WTC11 (cell line): ENCODE data around the gene CNBP. TPM values are rescaled to one million over a fixed set of nuclear protein-coding genes. Genes with fewer than 3 reads are reported as not detected.
A peak's percentile ranks its signal among the peaks of the same experiment; 100 is the strongest.

Experiments used
- ATAC-seq: fragments of 200-7000 bp; cut with Tn5 transposase; 2 replicates; pipeline ENCODE4 v1.10.0; 2021; ENCODE audit warnings: mild to moderate bottlenecking, moderate library complexity
- CTCF ChIA-PET: fragments of 300-600 bp; sonication (Branson Sonifier 250); formaldehyde crosslinking; loops from one replicate; lab custom pipeline; 2021; ENCODE audit warnings: antibody characterized with exemption; lab: Charles Lee
- POLR2A ChIA-PET: fragments of 350-600 bp; sonication (Branson Sonifier 250); formaldehyde crosslinking; loops from one replicate; lab custom pipeline; 2021; ENCODE audit warnings: antibody characterized with exemption; lab: Charles Lee
- DNase-seq: peaks from one replicate; pipeline ENCODE4 v3.0.0; 2021; ENCODE audit warnings: low spot score
- H3K27ac Mint-ChIP-seq: 2 replicates; pipeline ENCODE4 v1.8.0; 2021; ENCODE audit warnings: mixed read lengths
- H3K27me3 Mint-ChIP-seq: 2 replicates; pipeline ENCODE4 v1.8.0; 2021; ENCODE audit warnings: low read depth, mild to moderate bottlenecking, moderate library complexity, mixed read lengths
- H3K36me3 Mint-ChIP-seq: 2 replicates; pipeline ENCODE4 v1.8.0; 2021; ENCODE audit warnings: mixed read lengths
- H3K4me1 Mint-ChIP-seq: 2 replicates; pipeline ENCODE4 v1.8.0; 2022; ENCODE audit warnings: mixed read lengths
- H3K4me3 Mint-ChIP-seq: 2 replicates; pipeline ENCODE4 v1.8.0; 2021; ENCODE audit warnings: mild to moderate bottlenecking, moderate library complexity, mixed read lengths
- H3K9me3 Mint-ChIP-seq: 2 replicates; pipeline ENCODE4 v1.8.0; 2021; ENCODE audit warnings: mixed read lengths
- CBFB ChIP-seq: sonication (generic); formaldehyde crosslinking; IDR thresholded peaks from 2 replicates; pipeline ENCODE4 v1.8.1; 2022; ENCODE audit warnings: mild to moderate bottlenecking, low read depth, missing genetic modification reagents
- CREB1 ChIP-seq: sonication (generic); formaldehyde crosslinking; IDR thresholded peaks from 2 replicates; pipeline ENCODE4 v1.8.0; 2023; ENCODE audit warnings: mild to moderate bottlenecking, missing genetic modification reagents
- CREM ChIP-seq: sonication (generic); formaldehyde crosslinking; IDR thresholded peaks from 2 replicates; pipeline ENCODE4 v1.8.1; 2022; ENCODE audit warnings: mild to moderate bottlenecking, missing genetic modification reagents, moderate library complexity
- E2F1 ChIP-seq: sonication (generic); formaldehyde crosslinking; IDR thresholded peaks from 2 replicates; pipeline ENCODE4 v1.8.0; 2022; ENCODE audit warnings: mild to moderate bottlenecking, missing genetic modification reagents
- ELF4 ChIP-seq: sonication (generic); formaldehyde crosslinking; IDR thresholded peaks from 2 replicates; pipeline ENCODE4 v1.8.1; 2022; ENCODE audit warnings: low read depth, mild to moderate bottlenecking, moderate library complexity, missing genetic modification reagents
- EMX1 ChIP-seq: fragments of 250-450 bp; sonication (Bioruptor Pico); IDR thresholded peaks from 2 replicates; pipeline ENCODE4 v1.8.0; 2021; ENCODE audit warnings: mild to moderate bottlenecking
- GRHL2 ChIP-seq: fragments of 250-450 bp; sonication (Bioruptor Pico); IDR thresholded peaks from 2 replicates; pipeline ENCODE4 v1.8.0; 2022; ENCODE audit warnings: mild to moderate bottlenecking, moderate library complexity; ENCODE audit not compliant: insufficient replicate concordance, severe bottlenecking
- GTF2I ChIP-seq: fragments of 250-450 bp; sonication (Bioruptor Pico); conservative IDR thresholded peaks from 2 replicates; pipeline ENCODE4 v1.4.0; 2021; ENCODE audit warnings: mild to moderate bottlenecking
- HMGXB4 ChIP-seq: sonication (generic); formaldehyde crosslinking; IDR thresholded peaks from 2 replicates; pipeline ENCODE4 v1.8.1; 2023; ENCODE audit warnings: mild to moderate bottlenecking, moderate library complexity, missing genetic modification reagents
- NR1H2 ChIP-seq: sonication (generic); formaldehyde crosslinking; IDR thresholded peaks from 2 replicates; pipeline ENCODE4 v1.9.0; 2021; ENCODE audit warnings: mild to moderate bottlenecking, moderate library complexity, missing genetic modification reagents
- NR3C1 ChIP-seq: sonication (generic); formaldehyde crosslinking; conservative IDR thresholded peaks from 2 replicates; pipeline ENCODE4 v1.8.1; 2023; ENCODE audit warnings: low read depth, mild to moderate bottlenecking, missing genetic modification reagents
- RORB ChIP-seq: fragments of 250-450 bp; sonication (Bioruptor Pico); IDR thresholded peaks from 2 replicates; pipeline ENCODE4 v1.9.0; 2021; ENCODE audit warnings: mild to moderate bottlenecking
- SMAD4 ChIP-seq: sonication (generic); formaldehyde crosslinking; IDR thresholded peaks from 2 replicates; pipeline ENCODE4 v1.8.0; 2022; ENCODE audit warnings: mild to moderate bottlenecking, missing genetic modification reagents
- SOX15 ChIP-seq: fragments of 250-450 bp; sonication (Bioruptor Pico); IDR thresholded peaks from 2 replicates; pipeline ENCODE4 v1.9.0; 2021; ENCODE audit warnings: mild to moderate bottlenecking
- ZNF396 ChIP-seq: fragments of 250-450 bp; sonication (Bioruptor Pico); IDR thresholded peaks from 2 replicates; pipeline ENCODE4 v1.8.0; 2021; ENCODE audit warnings: mild to moderate bottlenecking, moderate library complexity, borderline replicate concordance
- ZNF416 ChIP-seq: fragments of 250-450 bp; sonication (Bioruptor Pico); IDR thresholded peaks from 2 replicates; pipeline ENCODE4 v1.9.0; 2021; ENCODE audit warnings: mild to moderate bottlenecking, inconsistent platforms
- ZNF423 ChIP-seq: fragments of 250-450 bp; sonication (Bioruptor Pico); IDR thresholded peaks from 2 replicates; pipeline ENCODE4 v2.1.2; 2022; ENCODE audit warnings: mild to moderate bottlenecking, moderate library complexity
- total RNA-seq: library from RNA; stranded (reverse); gene quantifications from 3 replicates; pipeline ENCODE4 v1.2.3, GENCODE V29; 2021
- TF ChIP-seq, protein P1 (sequence below): sonication (generic); formaldehyde crosslinking; IDR thresholded peaks from 2 replicates; pipeline ENCODE4 v1.8.0; 2022; ENCODE audit warnings: missing genetic modification reagents
- TF ChIP-seq, protein P2 (sequence below): sonication (generic); formaldehyde crosslinking; IDR thresholded peaks from 2 replicates; pipeline ENCODE4 v1.8.1; 2023; ENCODE audit warnings: mild to moderate bottlenecking, missing genetic modification reagents, borderline replicate concordance

Gene CNBP
- total RNA-seq, 1 experiment from 2014 or later, result 329 TPM

GRCh38 chr3:129205109-129205832 lies 21.6 kb upstream of the CNBP start:
- peak; percentile 20 for DNase-seq
- no peaks in the 10 kb centered on the region for H3K4me1 Mint-ChIP-seq
- no peak overlapping the region for H3K4me3 Mint-ChIP-seq
- H3K9me3 Mint-ChIP-seq, result no peaks in the 10 kb centered on the region
- ChIA-PET CTCF (no interaction called here), POLR2A (no interaction called here)
- H3K36me3 Mint-ChIP-seq, result no peaks in the 10 kb centered on the region
- no peak; the same call in 1 of the 2 replicates for ATAC-seq
- no peak for TF ChIP-seq SMAD4 (CRISPR knock-in tag)
- TF ChIP-seq, protein P1, sequence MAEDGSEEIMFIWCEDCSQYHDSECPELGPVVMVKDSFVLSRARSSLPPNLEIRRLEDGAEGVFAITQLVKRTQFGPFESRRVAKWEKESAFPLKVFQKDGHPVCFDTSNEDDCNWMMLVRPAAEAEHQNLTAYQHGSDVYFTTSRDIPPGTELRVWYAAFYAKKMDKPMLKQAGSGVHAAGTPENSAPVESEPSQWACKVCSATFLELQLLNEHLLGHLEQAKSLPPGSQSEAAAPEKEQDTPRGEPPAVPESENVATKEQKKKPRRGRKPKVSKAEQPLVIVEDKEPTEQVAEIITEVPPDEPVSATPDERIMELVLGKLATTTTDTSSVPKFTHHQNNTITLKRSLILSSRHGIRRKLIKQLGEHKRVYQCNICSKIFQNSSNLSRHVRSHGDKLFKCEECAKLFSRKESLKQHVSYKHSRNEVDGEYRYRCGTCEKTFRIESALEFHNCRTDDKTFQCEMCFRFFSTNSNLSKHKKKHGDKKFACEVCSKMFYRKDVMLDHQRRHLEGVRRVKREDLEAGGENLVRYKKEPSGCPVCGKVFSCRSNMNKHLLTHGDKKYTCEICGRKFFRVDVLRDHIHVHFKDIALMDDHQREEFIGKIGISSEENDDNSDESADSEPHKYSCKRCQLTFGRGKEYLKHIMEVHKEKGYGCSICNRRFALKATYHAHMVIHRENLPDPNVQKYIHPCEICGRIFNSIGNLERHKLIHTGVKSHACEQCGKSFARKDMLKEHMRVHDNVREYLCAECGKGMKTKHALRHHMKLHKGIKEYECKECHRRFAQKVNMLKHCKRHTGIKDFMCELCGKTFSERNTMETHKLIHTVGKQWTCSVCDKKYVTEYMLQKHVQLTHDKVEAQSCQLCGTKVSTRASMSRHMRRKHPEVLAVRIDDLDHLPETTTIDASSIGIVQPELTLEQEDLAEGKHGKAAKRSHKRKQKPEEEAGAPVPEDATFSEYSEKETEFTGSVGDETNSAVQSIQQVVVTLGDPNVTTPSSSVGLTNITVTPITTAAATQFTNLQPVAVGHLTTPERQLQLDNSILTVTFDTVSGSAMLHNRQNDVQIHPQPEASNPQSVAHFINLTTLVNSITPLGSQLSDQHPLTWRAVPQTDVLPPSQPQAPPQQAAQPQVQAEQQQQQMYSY (CRISPR knock-in tag), result no peak
- TF ChIP-seq GTF2I (CRISPR knock-in tag), result no peak
- TF ChIP-seq CBFB, result no peak
- no peak for TF ChIP-seq RORB (CRISPR knock-in tag)
- no peak for TF ChIP-seq CREB1 (CRISPR knock-in tag)
- TF ChIP-seq SOX15 (CRISPR knock-in tag), result no peak
- TF ChIP-seq ZNF416, result no peak
- no peak for TF ChIP-seq NR1H2 (CRISPR knock-in tag)
- no peak for TF ChIP-seq HMGXB4 (CRISPR knock-in tag)
- no peak for TF ChIP-seq ZNF423
- TF ChIP-seq GRHL2, result no peak
- no peak for TF ChIP-seq ZNF396 (CRISPR knock-in tag)
- no peak for TF ChIP-seq E2F1
- no peak for TF ChIP-seq CREM (CRISPR knock-in tag)
- TF ChIP-seq ELF4 (CRISPR knock-in tag), result no peak
- TF ChIP-seq NR3C1, result no peak
- TF ChIP-seq, protein P2, sequence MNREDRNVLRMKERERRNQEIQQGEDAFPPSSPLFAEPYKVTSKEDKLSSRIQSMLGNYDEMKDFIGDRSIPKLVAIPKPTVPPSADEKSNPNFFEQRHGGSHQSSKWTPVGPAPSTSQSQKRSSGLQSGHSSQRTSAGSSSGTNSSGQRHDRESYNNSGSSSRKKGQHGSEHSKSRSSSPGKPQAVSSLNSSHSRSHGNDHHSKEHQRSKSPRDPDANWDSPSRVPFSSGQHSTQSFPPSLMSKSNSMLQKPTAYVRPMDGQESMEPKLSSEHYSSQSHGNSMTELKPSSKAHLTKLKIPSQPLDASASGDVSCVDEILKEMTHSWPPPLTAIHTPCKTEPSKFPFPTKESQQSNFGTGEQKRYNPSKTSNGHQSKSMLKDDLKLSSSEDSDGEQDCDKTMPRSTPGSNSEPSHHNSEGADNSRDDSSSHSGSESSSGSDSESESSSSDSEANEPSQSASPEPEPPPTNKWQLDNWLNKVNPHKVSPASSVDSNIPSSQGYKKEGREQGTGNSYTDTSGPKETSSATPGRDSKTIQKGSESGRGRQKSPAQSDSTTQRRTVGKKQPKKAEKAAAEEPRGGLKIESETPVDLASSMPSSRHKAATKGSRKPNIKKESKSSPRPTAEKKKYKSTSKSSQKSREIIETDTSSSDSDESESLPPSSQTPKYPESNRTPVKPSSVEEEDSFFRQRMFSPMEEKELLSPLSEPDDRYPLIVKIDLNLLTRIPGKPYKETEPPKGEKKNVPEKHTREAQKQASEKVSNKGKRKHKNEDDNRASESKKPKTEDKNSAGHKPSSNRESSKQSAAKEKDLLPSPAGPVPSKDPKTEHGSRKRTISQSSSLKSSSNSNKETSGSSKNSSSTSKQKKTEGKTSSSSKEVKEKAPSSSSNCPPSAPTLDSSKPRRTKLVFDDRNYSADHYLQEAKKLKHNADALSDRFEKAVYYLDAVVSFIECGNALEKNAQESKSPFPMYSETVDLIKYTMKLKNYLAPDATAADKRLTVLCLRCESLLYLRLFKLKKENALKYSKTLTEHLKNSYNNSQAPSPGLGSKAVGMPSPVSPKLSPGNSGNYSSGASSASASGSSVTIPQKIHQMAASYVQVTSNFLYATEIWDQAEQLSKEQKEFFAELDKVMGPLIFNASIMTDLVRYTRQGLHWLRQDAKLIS (CRISPR knock-in tag), result no peak
- TF ChIP-seq EMX1 (CRISPR knock-in tag), result no peak
- no peaks in the 10 kb centered on the region; the same call in 1 of the 2 replicates for H3K27me3 Mint-ChIP-seq
- no peak overlapping the region for H3K27ac Mint-ChIP-seq
